Astrocyte of the hippocampus (primary cell): Measurements from ENCODE around the gene DENND1C.

ENCODE experiments used
- DNase-seq: peaks from one replicate; pipeline ENCODE4 v3.0.0; 2011; ENCODE audit warnings: low read depth, low spot score

DENND1C gene

DNA sequence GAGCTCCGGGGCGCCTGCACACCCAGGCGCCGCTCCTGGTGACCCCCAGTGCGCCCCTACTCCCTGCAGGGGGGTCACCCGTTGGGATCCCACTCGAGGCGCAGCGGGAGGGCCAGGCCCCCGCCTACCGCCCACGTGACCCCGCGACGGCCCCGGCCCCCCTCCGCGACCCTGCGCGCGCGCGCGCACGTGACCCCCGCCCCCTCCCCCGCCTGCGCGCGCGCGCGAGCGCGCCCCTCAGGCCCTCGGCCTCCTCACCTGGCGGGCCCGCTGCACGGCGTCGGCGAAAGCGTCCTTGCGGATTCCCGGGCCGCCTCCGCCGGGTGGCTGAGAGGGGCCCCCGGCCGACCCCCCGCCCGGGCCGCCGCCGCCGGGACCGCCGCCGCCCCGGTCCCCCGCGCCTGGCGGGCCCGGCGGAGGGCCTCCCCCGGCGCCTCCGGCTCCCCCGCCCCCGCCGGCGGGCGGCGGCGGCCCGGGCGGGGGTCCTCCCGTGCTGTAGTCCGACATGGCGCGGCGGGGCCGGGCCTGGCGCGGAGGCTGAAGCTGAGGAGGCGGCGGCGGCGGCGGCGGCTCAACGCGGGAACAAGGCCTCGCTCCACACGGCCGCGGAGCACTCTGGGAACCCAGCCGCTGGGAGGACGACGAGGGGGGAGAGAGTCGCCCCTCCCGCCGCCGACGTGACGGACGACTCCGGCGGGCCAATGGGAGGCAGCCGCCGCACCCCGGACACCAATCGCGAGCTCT lies 57.2 kb downstream of the DENND1C start, which contains the start of gene KHSRP:
Gene KHSRP (minus strand): TSS at position 617 of the 744 bp plus-strand sequence. CDS start 110 bp downstream, at position 507.
- DNase-seq: peak; percentile 44

DNA sequence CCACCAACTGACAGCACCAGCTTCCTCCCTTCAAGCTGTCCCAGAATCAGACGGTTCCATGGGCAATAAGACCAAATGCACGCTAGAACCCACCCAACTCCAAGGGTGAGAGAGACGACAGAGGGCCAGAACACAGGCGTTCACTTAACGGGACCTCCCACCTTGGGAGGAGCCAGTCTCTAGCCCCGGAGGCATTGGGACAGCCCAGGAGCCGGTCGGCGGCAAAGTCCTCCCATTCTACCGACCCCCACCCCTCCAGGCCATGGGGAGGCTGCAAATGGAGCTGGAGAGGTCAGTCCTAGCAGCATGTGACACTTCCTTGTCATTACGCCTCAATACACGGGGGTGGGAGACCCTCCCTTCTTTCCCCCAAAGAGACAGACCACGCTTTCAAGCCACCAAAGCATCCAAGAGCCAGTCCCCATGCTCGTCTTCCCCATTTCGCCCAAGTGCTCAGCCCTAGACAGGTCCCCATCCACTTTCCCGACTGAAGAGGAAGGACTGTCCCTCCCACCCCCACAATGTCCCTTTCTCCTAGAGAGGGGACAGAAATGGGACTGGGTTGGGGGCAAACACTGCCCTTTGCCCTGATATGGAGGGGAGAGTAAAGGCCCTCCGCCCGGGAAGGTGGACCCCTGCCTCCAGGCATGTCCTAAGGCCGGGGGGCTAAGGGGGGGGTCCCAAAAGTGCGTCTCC lies 57.9 kb downstream of the DENND1C start:
- DNase-seq: peak; percentile 75

DNA sequence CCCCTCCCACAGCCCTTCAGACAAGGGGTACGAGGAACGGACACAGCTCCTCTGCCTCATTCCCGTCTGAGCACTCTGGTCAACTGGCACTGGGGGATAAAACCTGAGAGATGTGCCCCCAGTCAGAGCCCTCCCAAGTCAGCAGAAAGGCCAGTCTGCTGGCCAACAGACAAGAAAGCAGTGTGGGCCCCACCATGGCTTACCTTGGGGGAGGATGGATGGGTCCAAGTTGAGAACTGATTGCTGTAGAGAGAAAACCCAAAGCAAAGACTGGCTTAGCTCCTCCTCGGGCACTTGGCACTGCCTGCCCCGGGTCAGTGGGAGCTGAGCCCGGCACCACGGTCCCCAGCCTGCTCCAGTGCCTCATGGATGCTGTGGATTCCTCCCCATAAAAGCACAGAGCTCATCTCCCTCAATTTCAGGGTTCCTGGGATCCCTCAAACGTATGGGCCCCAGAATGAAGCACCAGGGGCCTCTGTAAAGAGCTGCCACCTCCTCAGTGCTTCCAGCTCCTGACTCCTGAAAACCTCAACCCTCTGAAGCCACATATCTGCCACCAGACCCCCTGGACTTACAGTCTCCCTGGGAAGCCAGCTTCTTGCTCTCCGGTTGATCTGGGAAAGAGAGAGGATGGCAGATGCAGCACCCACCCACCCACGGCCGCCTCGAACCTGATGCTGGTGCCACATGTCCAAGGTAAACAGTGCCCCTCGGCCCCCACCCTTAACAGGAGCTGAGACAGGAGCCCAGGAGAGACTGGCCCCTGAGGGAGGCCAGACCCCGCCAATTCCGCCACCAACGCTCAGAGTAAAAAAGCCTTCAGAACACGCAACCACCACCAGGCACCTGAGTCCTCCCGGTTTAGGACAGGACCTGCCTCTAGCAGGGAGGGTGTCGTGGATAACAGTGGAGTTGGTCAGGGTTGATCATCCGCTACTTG lies 60.2 kb downstream of the DENND1C start:
- no peak for DNase-seq

DNA sequence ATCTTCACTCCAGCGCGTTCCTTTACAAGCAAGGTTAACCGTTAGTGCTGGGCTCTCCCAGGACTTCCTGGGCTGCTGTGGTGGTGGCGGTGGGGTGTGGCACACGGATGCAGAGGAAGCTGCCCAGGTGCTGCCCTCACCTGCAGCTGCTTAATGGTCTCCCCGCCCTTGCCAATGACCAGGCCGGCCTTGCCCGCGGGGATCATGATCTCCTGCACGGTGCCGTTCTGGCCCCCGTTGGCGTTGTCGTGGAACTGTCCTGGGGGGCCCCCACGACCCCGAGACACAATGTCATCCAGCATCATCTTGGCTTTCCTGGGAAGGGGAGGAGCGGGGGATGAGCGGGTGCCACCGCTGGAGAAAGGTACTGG lies 63.0 kb downstream of the DENND1C start:
- DNase-seq: no peak

DNA sequence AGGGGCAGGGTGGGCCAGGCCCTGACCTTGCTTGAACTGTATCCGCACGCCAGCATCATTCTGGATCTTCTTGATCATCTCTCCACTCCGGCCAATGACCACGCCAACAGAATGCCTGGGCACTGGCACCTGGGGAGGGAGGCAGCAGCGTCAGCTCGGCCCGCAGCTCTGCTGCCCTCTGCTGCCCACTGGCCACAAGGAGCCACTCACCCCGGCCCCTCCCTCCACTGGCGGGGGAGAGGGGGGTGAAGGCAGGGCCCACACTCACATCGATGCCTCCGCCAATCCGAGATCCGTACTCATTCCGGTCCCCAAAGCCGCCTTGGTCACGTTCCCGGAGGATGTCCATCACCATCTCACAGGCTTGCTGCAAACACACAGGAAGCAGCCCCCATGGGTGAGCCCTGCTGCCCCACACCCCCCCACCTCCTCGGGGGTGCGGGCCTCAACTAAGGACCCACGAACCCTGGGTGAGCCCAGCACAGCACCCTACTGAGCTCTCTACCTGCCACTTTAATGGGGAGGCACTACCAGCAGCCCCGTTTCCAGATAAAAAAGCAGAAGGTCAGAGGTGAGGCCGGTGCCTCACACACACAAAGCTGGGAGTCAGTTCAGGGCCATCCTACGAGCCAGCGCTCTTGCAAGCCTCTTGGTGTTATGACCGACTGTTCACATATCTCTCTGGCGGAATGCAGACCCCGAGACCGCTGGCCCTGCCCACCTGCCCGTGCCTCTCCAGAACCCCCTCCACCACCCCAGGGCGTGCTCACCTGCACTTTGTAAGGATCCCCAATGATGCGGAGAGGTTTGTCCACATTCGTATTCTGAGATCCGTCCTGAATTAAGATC lies 63.6 kb downstream of the DENND1C start:
- peak; percentile 71 for DNase-seq
